Thyroid gland (tissue), 4 donors: ENCODE measurements around the gene CELSR2.

Source experiments
- CTCF ChIP-seq, 6 experiments: fragments of 200-600 bp in 3 of 6; fragments of 450-650 bp in 3 of 6; sonication (generic) in 3 of 6; IDR thresholded peaks; one replicate each; pipeline ENCODE4 v1.5.1; 2016 to 2019; ENCODE audit warnings: antibody characterized with exemption in 6 of 6, mild to moderate bottlenecking in 2 of 6, inconsistent platforms in 1 of 6, moderate library complexity in 1 of 6
- POLR2A ChIP-seq, 2 donors: fragments of 450-650 bp; IDR thresholded peaks; one replicate each; pipeline ENCODE4 v1.6.1; 2017; ENCODE audit warnings: antibody characterized with exemption in 2 of 2, mild to moderate bottlenecking in 2 of 2, moderate library complexity in 1 of 2

- TF ChIP-seq CTCF (IDR thresholded peaks at IDR 0.05) = no peak
- no peak for TF ChIP-seq POLR2A (IDR thresholded peaks at IDR 0.05)
These were observed 34.4 kb upstream of the CELSR2 start for GRCh38 chr1:109214695-109215623.
